NCI-H748 (cell line): ENCODE results near the gene BBS5.

Experiments
- DNase-seq: peaks from one replicate; lab custom pipeline; 2025; ENCODE audit not compliant: unreplicated experiment; lab: John Stamatoyannopoulos, UW

BBS5 gene

DNA sequence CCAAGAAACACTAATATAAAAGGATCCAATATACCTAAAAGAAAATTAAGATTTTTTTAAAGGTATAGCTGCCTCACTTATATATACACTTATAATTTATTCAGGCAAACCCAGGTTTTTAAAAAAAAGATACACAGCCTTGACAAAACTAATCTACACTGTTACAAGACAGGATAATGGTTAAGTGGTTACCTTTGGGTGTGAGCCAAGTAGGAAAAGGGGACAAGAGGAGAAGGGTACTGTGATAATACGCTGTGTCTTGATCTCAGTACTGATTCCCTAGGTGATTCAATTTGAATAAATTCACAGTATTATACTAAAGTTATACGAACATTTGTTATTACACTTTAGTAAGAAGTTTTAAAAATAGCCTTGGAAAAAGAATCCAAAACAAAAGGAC lies 60.9 kb downstream of the BBS5 start:
- DNase-seq = no peak

GRCh38 chr2:169542433-169542832 lies 63.1 kb downstream of the BBS5 start:
- DNase-seq = no peak

DNA sequence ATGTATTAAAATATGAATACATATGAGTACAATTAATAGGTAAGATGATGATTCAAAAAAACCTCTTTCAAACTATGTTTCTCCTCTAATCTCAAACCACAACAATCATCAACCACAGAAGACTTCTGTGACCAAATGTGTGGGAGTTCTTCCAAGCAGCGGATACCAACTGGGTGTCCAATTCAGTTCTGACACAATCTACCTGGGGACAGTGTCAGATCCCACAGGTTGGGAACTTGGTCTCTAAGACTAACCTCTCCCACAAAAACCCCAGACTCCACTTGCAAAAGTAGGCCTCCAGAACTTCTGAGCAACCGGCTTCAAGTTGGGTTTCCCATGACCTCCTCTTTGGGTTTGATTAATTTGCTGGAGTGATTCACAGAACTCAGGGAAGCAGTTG lies 67.5 kb downstream of the BBS5 start:
- DNase-seq = no peak
